Astrocyte (in vitro differentiated cells and primary cell): ENCODE measurements around the gene TRIO. TPM values are rescaled to one million over a fixed set of nuclear protein-coding genes. Genes with fewer than 3 reads are reported as not detected.
A peak's percentile ranks its signal among the peaks of the same experiment; 100 is the strongest.

Experiments used
- DNase-seq: peaks from one replicate; pipeline ENCODE4 v3.0.0-alpha.2; 2010; ENCODE audit warnings: low read depth
- FAIRE-seq: peaks from 2 replicates; lab custom pipeline; 2011; peaks lifted over from hg19 to GRCh38; lab: Jason Lieb, UNC
- H2AFZ ChIP-seq: 2 replicates; pipeline ENCODE4 v1.6.0; 2012; ENCODE audit warnings: low read depth, low read length, inconsistent platforms
- H3K27ac ChIP-seq: 2 replicates; pipeline ENCODE4 v1.5.1; 2011; ENCODE audit warnings: low read depth, low read length, inconsistent platforms
- H3K27me3 ChIP-seq: 2 replicates; pipeline ENCODE4 v1.6.0; 2011; ENCODE audit warnings: low read length, inconsistent platforms; ENCODE audit not compliant: insufficient read depth
- H3K36me3 ChIP-seq: 2 replicates; pipeline ENCODE4 v1.5.1; 2011; ENCODE audit warnings: low read length, inconsistent platforms; ENCODE audit not compliant: insufficient read depth
- H3K4me1 ChIP-seq: 2 replicates; pipeline ENCODE4 v1.5.1; 2011; ENCODE audit warnings: low read length, inconsistent platforms; ENCODE audit not compliant: insufficient read depth
- H3K4me2 ChIP-seq: 2 replicates; pipeline ENCODE4 v1.6.0; 2012; ENCODE audit warnings: low read length, inconsistent platforms
- H3K4me3 ChIP-seq: 2 replicates; pipeline ENCODE4 v1.5.1; 2011; ENCODE audit warnings: low read depth, mild to moderate bottlenecking, low read length, inconsistent platforms; ENCODE audit not compliant: insufficient read depth
- H3K79me2 ChIP-seq: 2 replicates; pipeline ENCODE4 v1.6.0; 2012; ENCODE audit warnings: mild to moderate bottlenecking, low read length, inconsistent platforms; ENCODE audit not compliant: insufficient read depth
- H3K9ac ChIP-seq: 2 replicates; pipeline ENCODE4 v1.6.0; 2012; ENCODE audit warnings: mild to moderate bottlenecking, low read length, inconsistent platforms
- H3K9me3 ChIP-seq: 2 replicates; pipeline ENCODE4 v1.5.1; 2012; ENCODE audit warnings: low read depth, mild to moderate bottlenecking, low read length, inconsistent platforms; ENCODE audit not compliant: insufficient read depth
- H4K20me1 ChIP-seq: 2 replicates; pipeline ENCODE4 v1.6.0; 2012; ENCODE audit warnings: low read length, inconsistent platforms; ENCODE audit not compliant: insufficient read depth
- H3K27ac Mint-ChIP-seq: one replicate; pipeline ENCODE4 v1.8.0; 2021; ENCODE audit warnings: mild to moderate bottlenecking, mixed read lengths; ENCODE audit not compliant: unreplicated experiment
- H3K27me3 Mint-ChIP-seq: one replicate; pipeline ENCODE4 v1.8.0; 2021; ENCODE audit warnings: low read depth, mixed read lengths; ENCODE audit not compliant: unreplicated experiment
- H3K36me3 Mint-ChIP-seq: one replicate; pipeline ENCODE4 v1.8.0; 2021; ENCODE audit warnings: low read depth, mixed read lengths; ENCODE audit not compliant: unreplicated experiment
- H3K4me1 Mint-ChIP-seq: one replicate; pipeline ENCODE4 v1.8.0; 2021; ENCODE audit warnings: low read depth, mixed read lengths; ENCODE audit not compliant: unreplicated experiment
- H3K4me3 Mint-ChIP-seq: one replicate; pipeline ENCODE4 v1.8.0; 2021; ENCODE audit warnings: mild to moderate bottlenecking, moderate library complexity, mixed read lengths; ENCODE audit not compliant: unreplicated experiment
- H3K9me3 Mint-ChIP-seq: one replicate; pipeline ENCODE4 v1.8.0; 2021; ENCODE audit warnings: mild to moderate bottlenecking, mixed read lengths; ENCODE audit not compliant: unreplicated experiment
- CTCF ChIP-seq: IDR thresholded peaks from 2 replicates; pipeline ENCODE4 v1.5.1; 2011; ENCODE audit warnings: low read depth, mild to moderate bottlenecking, inconsistent platforms, low read length, moderate library complexity; ENCODE audit not compliant: insufficient read depth
- EZH2 ChIP-seq: IDR thresholded peaks from 2 replicates; pipeline ENCODE4 v1.6.1; 2012; ENCODE audit warnings: mild to moderate bottlenecking, low read length, inconsistent platforms; ENCODE audit not compliant: insufficient read depth
- total RNA-seq: library from RNA; stranded (reverse); gene quantifications from 2 replicates; pipeline ENCODE4 v1.2.1, GENCODE V29; 2021

The TRIO gene
- total RNA-seq, 1 donor from 2014 or later: 347 TPM

- FAIRE-seq (no peak), DNase-seq (no peak)
- Mint-ChIP-seq H3K4me1 (peaks cover 40% of the 10 kb centered on the region), H3K27me3 (no peaks in the 10 kb centered on the region), H3K4me3 (no peak overlapping the region), H3K9me3 (no peaks in the 10 kb centered on the region), H3K36me3 (peaks cover 29% of the 10 kb centered on the region), H3K27ac (no peak overlapping the region)
- Histone ChIP-seq H3K9me3 (no peaks in the 10 kb centered on the region), H4K20me1 (peaks cover 90% of the 10 kb centered on the region), H3K4me1 (peaks cover 14% of the 10 kb centered on the region), H3K9ac (no peak overlapping the region), H3K79me2 (peaks cover 99% of the 10 kb centered on the region), H3K27ac (no peak overlapping the region), H3K4me2 (no peak overlapping the region), H3K4me3 (no peak overlapping the region), H2AFZ (no peak overlapping the region), H3K36me3 (peaks cover 84% of the 10 kb centered on the region), H3K27me3 (no peaks in the 10 kb centered on the region)
- TF ChIP-seq CTCF (no peak), EZH2 (no peak)
These were observed 166.9 kb downstream of the TRIO start for GRCh38 chr5:14309878-14310531.

- peaks cover 6% of the 10 kb centered on the region for H3K4me1 ChIP-seq
- peaks cover 86% of the 10 kb centered on the region for H4K20me1 ChIP-seq
- no peak overlapping the region for H3K4me3 ChIP-seq
- no peak for FAIRE-seq
- H3K79me2 ChIP-seq: peaks cover 98% of the 10 kb centered on the region
- H3K4me3 Mint-ChIP-seq: peak overlapping the region; percentile 40
- no peak overlapping the region for H3K27ac ChIP-seq
- DNase-seq: no peak
- H3K27me3 ChIP-seq: no peaks in the 10 kb centered on the region
- TF ChIP-seq CTCF (no peak), EZH2 (no peak)
- no peak overlapping the region for H3K9ac ChIP-seq
- no peak overlapping the region for H2AFZ ChIP-seq
- H3K9me3 ChIP-seq: no peaks in the 10 kb centered on the region
- no peak overlapping the region for H3K27ac Mint-ChIP-seq
- peaks cover 80% of the 10 kb centered on the region for H3K36me3 ChIP-seq
- no peaks in the 10 kb centered on the region for H3K27me3 Mint-ChIP-seq
- no peak overlapping the region for H3K4me2 ChIP-seq
- H3K9me3 Mint-ChIP-seq: no peaks in the 10 kb centered on the region
- peaks cover 29% of the 10 kb centered on the region for H3K36me3 Mint-ChIP-seq
- H3K4me1 Mint-ChIP-seq: peaks cover 36% of the 10 kb centered on the region
These were observed 167.8 kb downstream of the TRIO start for GRCh38 chr5:14310901-14311300.

GRCh38 chr5:14313986-14314690, 171.0 kb downstream of the TRIO start:
- Histone ChIP-seq H3K27ac (no peak overlapping the region), H3K79me2 (peaks cover 94% of the 10 kb centered on the region), H3K4me2 (no peak overlapping the region), H3K27me3 (no peaks in the 10 kb centered on the region), H3K4me3 (no peak overlapping the region), H4K20me1 (peaks cover 81% of the 10 kb centered on the region), H3K4me1 (no peaks in the 10 kb centered on the region), H3K9me3 (no peaks in the 10 kb centered on the region), H2AFZ (no peak overlapping the region), H3K36me3 (peaks cover 79% of the 10 kb centered on the region), H3K9ac (no peak overlapping the region)
- TF ChIP-seq EZH2 (no peak), CTCF (no peak)
- Mint-ChIP-seq H3K27ac (peak overlapping the region; percentile 54), H3K4me1 (peaks cover 28% of the 10 kb centered on the region), H3K4me3 (no peak overlapping the region), H3K27me3 (no peaks in the 10 kb centered on the region), H3K9me3 (no peaks in the 10 kb centered on the region), H3K36me3 (peaks cover 33% of the 10 kb centered on the region)
- DNase-seq (no peak), FAIRE-seq (no peak)
